Smooth muscle cell of trachea (primary cell): Measurements from ENCODE around the gene SLC25A29. TPM values are rescaled to one million over a fixed set of nuclear protein-coding genes. Genes with fewer than 3 reads are reported as not detected.

ENCODE experiments used
- total RNA-seq: library from RNA; depleted of rRNA; stranded (reverse); fragments of >200 nt; gene quantifications from 2 replicates; pipeline ENCODE4 v1.2.1, GENCODE V29; 2014

Gene SLC25A29, protein sequence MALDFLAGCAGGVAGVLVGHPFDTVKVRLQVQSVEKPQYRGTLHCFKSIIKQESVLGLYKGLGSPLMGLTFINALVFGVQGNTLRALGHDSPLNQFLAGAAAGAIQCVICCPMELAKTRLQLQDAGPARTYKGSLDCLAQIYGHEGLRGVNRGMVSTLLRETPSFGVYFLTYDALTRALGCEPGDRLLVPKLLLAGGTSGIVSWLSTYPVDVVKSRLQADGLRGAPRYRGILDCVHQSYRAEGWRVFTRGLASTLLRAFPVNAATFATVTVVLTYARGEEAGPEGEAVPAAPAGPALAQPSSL
- total RNA-seq, result 16.1 and 39.9 TPM in 2 replicates

DNA sequence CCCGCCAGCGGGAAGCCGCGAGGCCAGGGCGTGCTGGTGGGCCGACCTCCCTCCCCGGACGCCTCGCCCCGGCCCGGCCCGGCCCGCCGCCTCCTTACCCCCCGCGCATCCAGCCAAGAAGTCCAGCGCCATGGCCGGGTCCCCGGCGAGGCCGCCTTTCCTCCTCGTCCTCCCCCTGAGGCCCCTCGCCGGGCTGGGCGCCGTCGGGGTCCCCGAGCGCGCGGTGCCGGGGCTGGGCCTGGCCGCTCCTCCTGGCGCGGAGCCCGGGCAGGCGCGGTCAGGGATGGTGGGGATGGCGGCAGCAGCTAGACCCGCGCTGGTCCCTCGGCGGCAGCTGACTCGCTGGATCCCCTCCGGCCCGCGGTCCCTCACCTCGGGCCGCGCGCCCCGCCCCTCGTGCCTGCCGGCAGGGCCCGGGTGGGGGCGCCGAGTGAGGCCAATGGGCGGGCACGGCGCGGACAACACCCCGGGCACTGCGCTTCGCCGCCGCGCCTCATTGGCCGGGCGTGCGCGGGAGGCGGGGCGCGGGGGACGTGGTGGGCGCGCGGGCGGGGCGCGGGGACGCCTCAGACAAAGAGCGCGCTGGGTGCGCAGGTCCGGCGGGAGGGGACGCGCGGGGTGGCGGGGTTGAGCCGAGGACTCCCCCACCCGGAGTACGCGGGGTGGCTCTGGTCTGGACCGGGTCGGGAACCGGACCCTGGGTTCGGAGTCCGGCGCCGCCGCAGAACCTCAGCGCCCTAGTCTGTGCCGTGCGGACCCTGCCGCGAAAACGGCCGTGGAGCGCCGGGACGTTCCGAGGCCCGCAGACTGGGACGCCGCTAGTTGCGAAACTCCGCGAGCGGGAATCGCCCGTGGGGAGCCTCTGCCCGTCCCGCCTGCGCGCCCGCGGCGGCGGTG lies at the start of gene SLC25A29:
TSS of gene SLC25A29 (minus strand) at position 344 of the 897 bp plus-strand sequence. CDS start at position 132, 212 bp downstream.

DNA sequence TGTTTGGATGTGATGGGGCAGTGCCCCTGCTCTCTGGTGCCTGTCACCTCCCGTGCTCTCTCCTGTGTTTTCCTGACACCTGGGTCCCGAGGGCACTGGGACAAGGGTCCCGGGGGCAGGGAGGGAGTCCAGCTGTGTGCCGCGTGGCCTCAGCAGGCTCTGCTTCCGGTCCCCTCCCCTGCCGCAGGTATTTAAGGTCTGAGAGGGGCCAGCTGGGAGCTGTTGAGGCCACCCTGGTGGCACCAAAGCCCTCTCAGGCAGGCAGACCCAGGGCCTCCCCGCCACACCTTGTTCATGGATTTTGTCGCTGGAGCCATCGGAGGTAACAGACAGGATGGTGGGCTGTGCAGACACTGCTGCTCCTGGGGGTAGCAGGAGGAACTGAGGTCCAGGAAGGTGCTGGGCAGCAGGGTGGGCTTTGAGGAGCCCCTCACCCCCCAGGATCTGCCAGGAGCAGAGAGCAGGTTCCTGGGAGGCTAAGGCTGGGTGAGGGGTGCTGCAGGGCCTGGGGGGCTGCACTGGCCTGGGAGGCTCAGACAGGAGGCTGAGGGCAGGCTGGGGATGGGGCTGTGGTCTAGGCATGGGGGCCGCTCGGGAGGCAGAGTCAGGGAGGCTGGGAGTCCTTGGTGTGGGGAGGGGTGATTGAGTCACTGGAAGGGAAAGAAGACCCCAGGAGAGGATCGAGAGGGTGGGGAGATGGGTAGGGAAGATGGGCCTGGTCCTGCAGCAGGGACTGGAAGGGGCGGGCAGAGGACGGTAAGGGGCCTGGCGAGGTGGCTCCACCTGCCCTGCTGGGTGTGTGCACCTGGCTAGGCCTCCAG lies 17.1 kb upstream of the SLC25A29 start, which contains the start of gene SLC25A47:
TSS of gene SLC25A47 (plus strand) at position 219 of the 821 bp plus-strand sequence. CDS start at position 295, 76 bp downstream.

Other genes with a start within 250 kb of the SLC25A29 start
- 27.0 and 33.9 TPM in 2 replicates for gene EVL, start 241.0 kb downstream of the SLC25A29 start, total RNA-seq
- under 0.01 and 1.5 TPM in 2 replicates for gene DEGS2, start 146.8 kb downstream of the SLC25A29 start, total RNA-seq
- gene YY1, start 67.3 kb downstream of the SLC25A29 start, total RNA-seq, result 39.7 and 50.0 TPM in 2 replicates
- not detected in 2 replicates for gene SLC25A47, start 16.9 kb upstream of the SLC25A29 start, total RNA-seq
- 19.6 and 25.8 TPM in 2 replicates for gene WDR25, start 70.0 kb upstream of the SLC25A29 start, total RNA-seq